Suprapubic skin (tissue), 4 donors: ENCODE measurements around the gene TRUB1.

Experiments used
- CTCF ChIP-seq, 2 donors: fragments of 200-600 bp in 1 of 2; fragments of 450-650 bp in 1 of 2; sonication (generic) in 1 of 2; IDR thresholded peaks; one replicate each; pipeline ENCODE4 v1.5.1; 2016 to 2019; ENCODE audit warnings: antibody characterized with exemption in 2 of 2, mild to moderate bottlenecking in 1 of 2, moderate library complexity in 1 of 2
- EP300 ChIP-seq: sonication (generic); formaldehyde crosslinking; IDR thresholded peaks from one replicate; pipeline ENCODE4 v1.6.1; 2017; ENCODE audit warnings: antibody characterized with exemption
- POLR2A ChIP-seq, 2 donors: fragments of 450-650 bp; IDR thresholded peaks; one replicate each; pipeline ENCODE4 v1.6.1; 2017; ENCODE audit warnings: antibody characterized with exemption in 2 of 2, mild to moderate bottlenecking in 2 of 2, moderate library complexity in 2 of 2
- POLR2AphosphoS5 ChIP-seq, 3 donors: sonication (generic); formaldehyde crosslinking; IDR thresholded peaks; one replicate each; pipeline ENCODE4 v1.6.1; 2017; ENCODE audit warnings: antibody characterized with exemption in 3 of 3

- TF ChIP-seq CTCF (IDR thresholded peaks at IDR 0.05) (no peak), EP300 (no peak), POLR2AphosphoS5 (IDR thresholded peaks at IDR 0.05) (no peak), POLR2A (IDR thresholded peaks at IDR 0.05) (no peak)
Observed at GRCh38 chr10:114928818-114929217, 9.2 kb upstream of the TRUB1 start.
